Pulmonary artery endothelial cell (primary cell): ENCODE data around the gene OR13D1. TPM values are rescaled to one million over a fixed set of nuclear protein-coding genes. Genes with fewer than 3 reads are reported as not detected.
"Not testable (repeated sequence)": the region's sequence is repeated elsewhere in the genome, so short reads cannot be mapped to it uniquely, and the experiment has no call there.

Experiments
- DNase-seq: peaks from one replicate; pipeline ENCODE4 v3.0.0-alpha.2; 2011; ENCODE audit warnings: low read depth, low spot score
- total RNA-seq: library from RNA; depleted of rRNA; stranded (reverse); fragments of >200 nt; gene quantifications from 2 replicates; pipeline ENCODE4 v1.2.3, GENCODE V29; 2014

OR13D1 gene
- not detected in 2 replicates for total RNA-seq

GRCh38 chr9:104694218-104694617, at the start of gene OR13D1:
TSS of gene OR13D1 (plus strand) at chr9:104694518. CDS start at chr9:104694518, 0 bp downstream.
- DNase-seq, result no peak

- no peak for DNase-seq
Observed at GRCh38 chr9:104658496-104659195, 35.7 kb upstream of the OR13D1 start.

- DNase-seq, result no peak
Observed at GRCh38 chr9:104675611-104676010, 18.7 kb upstream of the OR13D1 start.

- peak; percentile 2 for DNase-seq
Observed at GRCh38 chr9:104682642-104683041, 11.7 kb upstream of the OR13D1 start.

GRCh38 chr9:104686081-104686480, 8.2 kb upstream of the OR13D1 start:
- no peak for DNase-seq

- DNase-seq, result no peak
Observed at GRCh38 chr9:104700306-104700705, 6.0 kb downstream of the OR13D1 start.

GRCh38 chr9:104708737-104709136, 14.4 kb downstream of the OR13D1 start:
- not testable (repeated sequence) for DNase-seq

- DNase-seq, result no peak
Observed at GRCh38 chr9:104711604-104712003, 17.3 kb downstream of the OR13D1 start.

GRCh38 chr9:104725014-104725413, 30.7 kb downstream of the OR13D1 start:
- no peak for DNase-seq

- DNase-seq, result no peak
Observed at GRCh38 chr9:104738452-104738851, 44.1 kb downstream of the OR13D1 start.

- DNase-seq, result no peak
Observed at GRCh38 chr9:104740621-104741020, 46.3 kb downstream of the OR13D1 start.

GRCh38 chr9:104743376-104743985, 49.2 kb downstream of the OR13D1 start:
- DNase-seq, result no peak

Other genes with a start within 250 kb of the OR13D1 start
- not detected in 2 replicates for gene OR13F1, start 190.3 kb upstream of the OR13D1 start, total RNA-seq
- gene OR13C4, start 167.3 kb upstream of the OR13D1 start, total RNA-seq, result not detected in 2 replicates
- not detected in 2 replicates for gene OR13C3, start 157.7 kb upstream of the OR13D1 start, total RNA-seq
- gene OR13C8, start 125.3 kb upstream of the OR13D1 start, total RNA-seq, result not detected in 2 replicates
- not detected in 2 replicates for gene OR13C5, start 95.1 kb upstream of the OR13D1 start, total RNA-seq
- not detected in 2 replicates for gene OR13C2, start 88.9 kb upstream of the OR13D1 start, total RNA-seq
- gene OR13C9, start 76.3 kb upstream of the OR13D1 start, total RNA-seq, result not detected in 2 replicates
- 49.9 and 54.5 TPM in 2 replicates for gene NIPSNAP3A, start 53.2 kb downstream of the OR13D1 start, total RNA-seq
- gene NIPSNAP3B, start 69.6 kb downstream of the OR13D1 start, total RNA-seq, result 0.14 and 0.33 TPM in 2 replicates
- 5.9 and 7.2 TPM in 2 replicates for gene ABCA1, start 233.6 kb downstream of the OR13D1 start, total RNA-seq